Mesenchymal stem cell (in vitro differentiated cells and primary cell): ENCODE data around the gene FAM13C.

Experiments
- DNase-seq: peaks from one replicate; pipeline ENCODE4 v3.0.0-alpha.2; 2013
- H2AFZ ChIP-seq: one replicate; pipeline ENCODE4 v1.6.1; 2013; ENCODE audit warnings: low read depth, mild to moderate bottlenecking, control low read depth, inconsistent platforms, low read length, moderate library complexity
- H2AK5ac ChIP-seq: 2 replicates; pipeline ENCODE4 v1.6.1; 2013; ENCODE audit warnings: low read length, moderate library complexity, mild to moderate bottlenecking, inconsistent platforms; ENCODE audit not compliant: severe bottlenecking
- H2BK120ac ChIP-seq: one replicate; pipeline ENCODE4 v1.6.1; 2013; ENCODE audit warnings: low read depth, mild to moderate bottlenecking, inconsistent platforms, low read length, moderate library complexity
- H2BK12ac ChIP-seq, 2 experiments: one replicate each; pipeline ENCODE4 v1.6.1; 2013; ENCODE audit warnings: inconsistent platforms in 2 of 2, low read length in 2 of 2, mild to moderate bottlenecking in 2 of 2, moderate library complexity in 2 of 2, control low read depth in 1 of 2
- H2BK15ac ChIP-seq: one replicate; pipeline ENCODE4 v1.6.1; 2013; ENCODE audit warnings: mild to moderate bottlenecking, low read depth, inconsistent platforms; ENCODE audit not compliant: poor library complexity, severe bottlenecking
- H2BK5ac ChIP-seq: 2 replicates; pipeline ENCODE4 v1.6.1; 2013; ENCODE audit warnings: low read depth, mild to moderate bottlenecking, low read length, control low read depth, inconsistent platforms; ENCODE audit not compliant: poor library complexity, severe bottlenecking
- H3K14ac ChIP-seq, 2 experiments: one replicate each; pipeline ENCODE4 v1.6.1; 2013; ENCODE audit warnings: inconsistent platforms in 2 of 2, low read length in 2 of 2, control low read depth in 1 of 2, mild to moderate bottlenecking in 1 of 2, moderate library complexity in 1 of 2
- H3K18ac ChIP-seq, 2 experiments: one replicate each; pipeline ENCODE4 v1.6.1; 2013; ENCODE audit warnings: inconsistent platforms in 2 of 2, low read length in 2 of 2, control low read depth in 1 of 2, low read depth in 1 of 2, mild to moderate bottlenecking in 1 of 2
- H3K23ac ChIP-seq, 2 experiments: one replicate each; pipeline ENCODE4 v1.6.1; 2013; ENCODE audit warnings: inconsistent platforms in 2 of 2, low read length in 2 of 2, mild to moderate bottlenecking in 2 of 2, moderate library complexity in 2 of 2, control low read depth in 1 of 2
- H3K27ac ChIP-seq: 2 replicates; pipeline ENCODE4 v1.5.1; 2013; ENCODE audit warnings: mild to moderate bottlenecking, moderate library complexity, low read length, control low read depth, inconsistent platforms; ENCODE audit not compliant: poor library complexity, severe bottlenecking
- H3K27me3 ChIP-seq, 2 experiments: 2 replicates each; pipeline versions ENCODE4 v1.6.1 to v1.7.0; 2013; ENCODE audit warnings: low read length in 2 of 2, mild to moderate bottlenecking in 2 of 2, moderate library complexity in 2 of 2, control low read depth in 1 of 2, inconsistent platforms in 1 of 2; ENCODE audit not compliant: control insufficient read depth in 1 of 2, insufficient read depth in 1 of 2
- H3K36me3 ChIP-seq, 2 experiments: 2 replicates each; pipeline versions ENCODE4 v1.6.1 to v1.7.0; 2013; ENCODE audit warnings: low read length in 2 of 2, control low read depth in 1 of 2, inconsistent platforms in 1 of 2, low read depth in 1 of 2, mild to moderate bottlenecking in 1 of 2; ENCODE audit not compliant: insufficient read depth in 2 of 2, control insufficient read depth in 1 of 2
- H3K4ac ChIP-seq, 2 experiments: one replicate each; pipeline ENCODE4 v1.6.1; 2013; ENCODE audit warnings: inconsistent platforms in 2 of 2, low read length in 2 of 2, mild to moderate bottlenecking in 2 of 2, moderate library complexity in 2 of 2, control low read depth in 1 of 2, low read depth in 1 of 2
- H3K4me1 ChIP-seq: 2 replicates; pipeline ENCODE4 v1.6.1; 2013; ENCODE audit warnings: low read depth, low read length, control low read depth; ENCODE audit not compliant: control insufficient read depth, insufficient read depth
- H3K4me2 ChIP-seq: 2 replicates; pipeline ENCODE4 v1.6.1; 2013; ENCODE audit warnings: low read length, mild to moderate bottlenecking, inconsistent platforms; ENCODE audit not compliant: poor library complexity, severe bottlenecking
- H3K4me3 ChIP-seq, 2 experiments: 2 replicates each; pipeline versions ENCODE4 v1.5.1 to v1.7.0; 2013; ENCODE audit warnings: low read length in 2 of 2, mild to moderate bottlenecking in 2 of 2, control low read depth in 1 of 2, low read depth in 1 of 2; ENCODE audit not compliant: insufficient read depth in 1 of 2
- H3K79me1 ChIP-seq: replicated peaks from 2 replicates; pipeline ENCODE4 v1.6.1; 2013; ENCODE audit warnings: mild to moderate bottlenecking, control low read depth, low read length, inconsistent platforms; ENCODE audit not compliant: poor library complexity, severe bottlenecking
- H3K9ac ChIP-seq: 2 replicates; pipeline ENCODE4 v1.7.0; 2013; ENCODE audit warnings: mild to moderate bottlenecking, low read length, moderate library complexity
- H3K9me3 ChIP-seq: 2 replicates; pipeline ENCODE4 v1.7.0; 2013; ENCODE audit warnings: mild to moderate bottlenecking, low read length; ENCODE audit not compliant: control insufficient read depth
- H4K8ac ChIP-seq: one replicate; pipeline ENCODE4 v1.6.1; 2013; ENCODE audit warnings: inconsistent platforms, mild to moderate bottlenecking, low read length, moderate library complexity
- H4K91ac ChIP-seq: one replicate; pipeline ENCODE4 v1.6.1; 2013; ENCODE audit warnings: mild to moderate bottlenecking, low read length, inconsistent platforms
- WGBS: methylation state at CpG from one replicate; pipeline ENCODE4 v1.1.7; 2013; ENCODE audit warnings: mixed read lengths; 5-methylcytosine and 5-hydroxymethylcytosine counted together

The FAM13C gene

DNA sequence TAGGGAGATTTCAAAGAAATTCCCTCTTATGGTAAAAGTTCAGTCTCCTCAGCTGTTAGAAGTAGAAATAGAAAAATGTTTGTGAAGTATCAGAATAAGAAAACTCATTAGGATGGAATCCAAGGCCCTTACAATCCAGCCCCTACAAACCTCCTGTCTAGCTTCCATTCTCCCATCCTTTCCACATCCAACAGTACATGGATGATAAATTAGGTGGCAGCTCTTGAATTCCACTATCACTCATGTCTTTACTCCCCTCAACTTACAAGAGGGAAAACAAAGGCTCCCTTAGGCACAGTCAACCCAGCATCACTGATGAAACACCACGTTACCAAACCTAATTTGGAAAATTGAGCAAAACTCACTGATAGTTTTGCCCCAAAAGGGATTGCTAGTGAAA is 23.0 kb downstream of the FAM13C start:
- no peak overlapping the region for H2BK12ac ChIP-seq
- H2BK15ac ChIP-seq: no peak overlapping the region
- no peak overlapping the region for H4K91ac ChIP-seq
- WGBS: no CpG with 5 or more reads among the region's 1 CpG
- no peak overlapping the region for H3K4me3 ChIP-seq
- no peak overlapping the region for H3K18ac ChIP-seq
- H3K4me1 ChIP-seq: peaks cover 4% of the 10 kb centered on the region
- no peak overlapping the region for H3K4ac ChIP-seq
- no peak overlapping the region for H3K14ac ChIP-seq
- no peak overlapping the region for H2BK120ac ChIP-seq
- H2BK5ac ChIP-seq: no peak overlapping the region
- no peak overlapping the region for H3K9ac ChIP-seq
- H2AK5ac ChIP-seq: no peak overlapping the region
- H3K4me2 ChIP-seq: no peak overlapping the region
- no peak overlapping the region for H3K23ac ChIP-seq
- H3K79me1 ChIP-seq: no peaks in the 10 kb centered on the region
- H3K9me3 ChIP-seq: no peaks in the 10 kb centered on the region
- no peak overlapping the region for H4K8ac ChIP-seq
- DNase-seq: no peak
- no peaks in the 10 kb centered on the region for H3K36me3 ChIP-seq
- no peaks in the 10 kb centered on the region for H3K27me3 ChIP-seq
- no peak overlapping the region for H3K27ac ChIP-seq
- H2AFZ ChIP-seq: no peak overlapping the region

- Histone ChIP-seq H3K14ac (no peak overlapping the region), H2BK15ac (no peak overlapping the region), H3K23ac (no peak overlapping the region), H2BK12ac (peak overlapping the region in 1 of 2 experiments; percentile 18), H4K91ac (no peak overlapping the region), H3K4me2 (no peak overlapping the region), H3K4me3 (no peak overlapping the region), H3K36me3 (no peaks in the 10 kb centered on the region), H3K9ac (peak overlapping the region; percentile 63), H3K9me3 (no peaks in the 10 kb centered on the region), H3K27me3 (no peaks in the 10 kb centered on the region), H2AK5ac (no peak overlapping the region), H3K79me1 (no peaks in the 10 kb centered on the region), H2BK5ac (no peak overlapping the region), H3K4me1 (peaks cover 4% of the 10 kb centered on the region), H3K18ac (peak overlapping the region in 1 of 2 experiments; percentile 18), H4K8ac (no peak overlapping the region), H2BK120ac (no peak overlapping the region), H2AFZ (peak overlapping the region; percentile 42), H3K27ac (peak overlapping the region; percentile 65), H3K4ac (no peak overlapping the region)
- peak; percentile 63 for DNase-seq
Measured at GRCh38 chr10:59337201-59337652, 25.1 kb downstream of the FAM13C start.

DNA sequence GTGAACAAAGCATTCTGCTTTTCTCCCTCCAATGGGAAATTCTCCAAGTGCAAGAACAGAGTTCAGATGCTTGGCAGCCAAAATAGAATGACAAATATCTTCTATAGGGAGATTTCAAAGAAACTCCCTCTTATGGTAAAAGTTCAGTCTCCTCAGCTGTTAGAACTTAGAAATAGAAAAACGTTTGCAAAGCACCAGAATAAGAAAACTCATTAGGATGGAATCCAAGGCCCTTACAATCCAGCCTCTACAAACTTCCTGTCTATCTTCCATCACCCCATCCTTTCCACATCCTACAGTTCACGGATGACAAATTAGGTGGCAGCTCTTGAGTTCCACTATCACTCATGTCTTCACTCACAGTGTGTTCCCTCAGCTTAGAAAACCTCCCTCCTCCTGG is 25.7 kb downstream of the FAM13C start:
- Histone ChIP-seq H3K4me2 (no peak overlapping the region), H3K9me3 (no peaks in the 10 kb centered on the region), H2BK5ac (no peak overlapping the region), H3K9ac (peak overlapping the region; percentile 63), H2AK5ac (no peak overlapping the region), H3K27ac (peak overlapping the region; percentile 65), H3K23ac (no peak overlapping the region), H3K36me3 (no peaks in the 10 kb centered on the region), H4K91ac (no peak overlapping the region), H2BK12ac (no peak overlapping the region), H3K4me1 (peaks cover 4% of the 10 kb centered on the region), H3K79me1 (no peaks in the 10 kb centered on the region), H2AFZ (no peak overlapping the region), H2BK120ac (no peak overlapping the region), H3K27me3 (no peaks in the 10 kb centered on the region), H3K18ac (peak overlapping the region in 1 of 2 experiments; percentile 49), H3K4ac (no peak overlapping the region), H3K14ac (no peak overlapping the region), H4K8ac (no peak overlapping the region), H3K4me3 (no peak overlapping the region), H2BK15ac (no peak overlapping the region)
- DNase-seq: peak; percentile 69
- WGBS: 3% methylated on average over 2 of the region's 2 CpGs

- no peaks in the 10 kb centered on the region for H3K9me3 ChIP-seq
- peak overlapping the region in 1 of 2 experiments; percentile 33 for H3K18ac ChIP-seq
- no peaks in the 10 kb centered on the region for H3K36me3 ChIP-seq
- no peaks in the 10 kb centered on the region for H3K79me1 ChIP-seq
- H2AFZ ChIP-seq: no peak overlapping the region
- H3K27ac ChIP-seq: no peak overlapping the region
- no peak overlapping the region for H2BK5ac ChIP-seq
- no peak overlapping the region for H3K14ac ChIP-seq
- H3K27me3 ChIP-seq: no peaks in the 10 kb centered on the region
- H2BK12ac ChIP-seq: no peak overlapping the region
- H3K23ac ChIP-seq: no peak overlapping the region
- H2BK120ac ChIP-seq: no peak overlapping the region
- no peak overlapping the region for H4K8ac ChIP-seq
- no peak overlapping the region for H3K4ac ChIP-seq
- no peak overlapping the region for H2BK15ac ChIP-seq
- peaks cover 4% of the 10 kb centered on the region for H3K4me1 ChIP-seq
- WGBS: 25% methylated on average over 1 of the region's 2 CpGs
- H3K9ac ChIP-seq: no peak overlapping the region
- no peak overlapping the region for H4K91ac ChIP-seq
- DNase-seq: no peak
- H3K4me2 ChIP-seq: no peak overlapping the region
- H2AK5ac ChIP-seq: no peak overlapping the region
- H3K4me3 ChIP-seq: no peak overlapping the region
Measured at GRCh38 chr10:59335497-59335896, 26.9 kb downstream of the FAM13C start.
